Stomach (tissue), 4 donors: ENCODE results near the gene KDM5B.

ENCODE experiments used
- CTCF ChIP-seq, 7 experiments: fragments of 450-650 bp in 4 of 7; fragments of 200-600 bp in 3 of 7; sonication (generic) in 3 of 7; IDR thresholded peaks; one replicate each; pipeline ENCODE4 v1.5.1; 2016 to 2019; ENCODE audit warnings: antibody characterized with exemption in 7 of 7, control low read depth in 2 of 7, mild to moderate bottlenecking in 1 of 7
- EP300 ChIP-seq: sonication (generic); formaldehyde crosslinking; IDR thresholded peaks from one replicate; pipeline ENCODE4 v1.6.1; 2017; ENCODE audit warnings: antibody characterized with exemption
- POLR2A ChIP-seq, 4 donors: fragments of 450-650 bp; IDR thresholded peaks; one replicate each; pipeline ENCODE4 v1.6.1; 2016; ENCODE audit warnings: antibody characterized with exemption in 4 of 4, control low read depth in 2 of 4, mild to moderate bottlenecking in 1 of 4, moderate library complexity in 1 of 4
- POLR2AphosphoS5 ChIP-seq, 3 donors: sonication (generic); formaldehyde crosslinking; IDR thresholded peaks; one replicate each; pipeline ENCODE4 v1.6.1; 2016; ENCODE audit warnings: antibody characterized with exemption in 3 of 3

- TF ChIP-seq CTCF (IDR thresholded peaks at IDR 0.05): no peak
- no peak for TF ChIP-seq POLR2AphosphoS5 (IDR thresholded peaks at IDR 0.05)
- no peak for TF ChIP-seq POLR2A (IDR thresholded peaks at IDR 0.05)
- no peak for TF ChIP-seq EP300
These were observed 7.5 kb downstream of the KDM5B start for GRCh38 chr1:202800742-202801141.
